Endothelial cell of umbilical vein (primary cell): ENCODE results near the gene DNAJC4. TPM values are rescaled to one million over a fixed set of nuclear protein-coding genes. Genes with fewer than 3 reads are reported as not detected.

Experiments used
- BruUV-seq: library from RNA; stranded (reverse); fragments of 400-500 nt; replicated peaks from 2 replicates; lab custom pipeline; 2021; lab: Mats Ljungman, UMichigan
- CTCF ChIA-PET: fragments of 300-600, 350-600 bp; sonication (Branson Sonifier 250); formaldehyde crosslinking; loops from one replicate; lab custom pipeline; 2021; ENCODE audit warnings: antibody characterized with exemption, inconsistent platforms; lab: Charles Lee
- POLR2A ChIA-PET: fragments of 300-600, 350-600 bp; sonication (Branson Sonifier 250); formaldehyde crosslinking; loops from one replicate; lab custom pipeline; 2021; ENCODE audit warnings: antibody characterized with exemption, inconsistent platforms; lab: Charles Lee
- DNase-seq: peaks from one replicate; pipeline ENCODE4 v3.0.0-alpha.2; 2011; ENCODE audit warnings: low read depth, low spot score
- FAIRE-seq: peaks from 2 replicates; lab custom pipeline; 2011; peaks lifted over from hg19 to GRCh38; lab: Jason Lieb, UNC
- H2AFZ ChIP-seq: 2 replicates; pipeline ENCODE4 v1.6.0; 2012; ENCODE audit warnings: low read depth, low read length, control low read depth, inconsistent platforms
- H3K27ac ChIP-seq: 2 replicates; pipeline ENCODE4 v1.5.1; 2011; ENCODE audit warnings: low read depth, mild to moderate bottlenecking, control low read depth, low read length, moderate library complexity; ENCODE audit not compliant: insufficient read depth
- H3K27me3 ChIP-seq, 2 experiments: 2 replicates each; pipeline versions ENCODE4 v1.6.0 to v1.6.1; 2011; ENCODE audit warnings: low read length in 2 of 2, mixed read lengths in 1 of 2; ENCODE audit not compliant: control insufficient read depth in 2 of 2, insufficient read depth in 2 of 2
- H3K36me3 ChIP-seq, 2 experiments: 2 replicates in 1 of 2; 3 replicates in 1 of 2; pipeline ENCODE4 v1.5.1; 2011; ENCODE audit warnings: low read length in 2 of 2, mild to moderate bottlenecking in 1 of 2, moderate library complexity in 1 of 2; ENCODE audit not compliant: control insufficient read depth in 2 of 2, insufficient read depth in 2 of 2; ENCODE audit errors: extremely low read depth in 1 of 2
- H3K4me1 ChIP-seq: 3 replicates; pipeline ENCODE4 v1.5.1; 2011; ENCODE audit warnings: mild to moderate bottlenecking, low read length; ENCODE audit not compliant: control insufficient read depth, insufficient read depth; ENCODE audit errors: extremely low read depth
- H3K4me2 ChIP-seq: 2 replicates; pipeline ENCODE4 v1.6.1; 2011; ENCODE audit warnings: low read length, control low read depth, mixed read lengths; ENCODE audit not compliant: insufficient read depth
- H3K4me3 ChIP-seq, 3 experiments: fragments of 200-600 bp in 1 of 3; sonication (generic), shearing (Covaris generic) in 1 of 3; replicated peaks in 1 of 3; 2 replicates each; pipeline ENCODE4 v1.5.1; 2011 to 2016; ENCODE audit warnings: control low read depth in 3 of 3, low read length in 3 of 3, mild to moderate bottlenecking in 2 of 3, inconsistent platforms in 1 of 3, low read depth in 1 of 3, moderate library complexity in 1 of 3; ENCODE audit not compliant: insufficient read depth in 1 of 3
- H3K79me2 ChIP-seq: 2 replicates; pipeline ENCODE4 v1.6.0; 2012; ENCODE audit warnings: low read length, inconsistent platforms; ENCODE audit not compliant: control insufficient read depth, insufficient read depth
- H3K9ac ChIP-seq: replicated peaks from 2 replicates; pipeline ENCODE3; 2011; ENCODE audit warnings: low read length, control low read depth; ENCODE audit not compliant: insufficient read depth; ENCODE audit errors: extremely low read depth
- H3K9me1 ChIP-seq: replicated peaks from 3 replicates; pipeline ENCODE4 v1.6.0; 2011; ENCODE audit warnings: mild to moderate bottlenecking, low read length; ENCODE audit not compliant: control insufficient read depth, insufficient read depth; ENCODE audit errors: extremely low read depth
- H3K9me3 ChIP-seq: replicated peaks from 2 replicates; pipeline ENCODE4 v1.5.1; 2012; ENCODE audit warnings: low read length, inconsistent platforms; ENCODE audit not compliant: control insufficient read depth, insufficient read depth
- H4K20me1 ChIP-seq: replicated peaks from 2 replicates; pipeline ENCODE3; 2011; ENCODE audit warnings: mild to moderate bottlenecking, low read length; ENCODE audit not compliant: control insufficient read depth, insufficient read depth; ENCODE audit errors: extremely low read depth
- CTCF ChIP-seq, 2 donors: IDR thresholded peaks; 1 replicate in 1 of 2; 2 replicates in 1 of 2; pipeline ENCODE4 v1.5.1; 2011; ENCODE audit warnings: low read length in 2 of 2, mild to moderate bottlenecking in 2 of 2, moderate library complexity in 2 of 2, control low read depth in 1 of 2, inconsistent platforms in 1 of 2, low read depth in 1 of 2; ENCODE audit not compliant: insufficient read depth in 1 of 2; ENCODE audit errors: extremely low read depth in 1 of 2
- EZH2 ChIP-seq: IDR thresholded peaks from 2 replicates; pipeline ENCODE4 v1.6.1; 2012; ENCODE audit warnings: borderline replicate concordance, low read depth, mild to moderate bottlenecking, moderate library complexity, low read length, inconsistent platforms; ENCODE audit not compliant: severe bottlenecking
- FOS ChIP-seq: IDR thresholded peaks from 2 replicates; pipeline ENCODE4 v1.6.1; 2011; ENCODE audit warnings: mild to moderate bottlenecking, low read length, moderate library complexity, borderline replicate concordance; ENCODE audit not compliant: insufficient read depth
- GATA2 ChIP-seq: IDR thresholded peaks from 2 replicates; pipeline ENCODE4 v1.7.0; 2011; ENCODE audit warnings: low read depth, mild to moderate bottlenecking, moderate library complexity, mixed read lengths, low read length; ENCODE audit not compliant: insufficient read length, insufficient read depth
- JUN ChIP-seq: IDR thresholded peaks from 2 replicates; pipeline ENCODE4 v1.6.1; 2011; ENCODE audit warnings: borderline replicate concordance, low read depth; ENCODE audit not compliant: insufficient read length, insufficient read depth
- MAX ChIP-seq: IDR thresholded peaks from 2 replicates; pipeline ENCODE4 v1.6.1; 2011; ENCODE audit not compliant: insufficient read depth, insufficient read length
- MYC ChIP-seq: IDR thresholded peaks from one replicate; pipeline ENCODE4 v1.6.1; 2011; ENCODE audit warnings: mild to moderate bottlenecking, low read depth, low read length
- POLR2A ChIP-seq: IDR thresholded peaks from 2 replicates; pipeline ENCODE4 v1.6.1; 2012; ENCODE audit warnings: low read depth, mild to moderate bottlenecking, control low read depth, low read length
- POLR2AphosphoS5 ChIP-seq: IDR thresholded peaks from 2 replicates; pipeline ENCODE4 v1.6.1; 2012; ENCODE audit warnings: low read depth, mild to moderate bottlenecking, control low read depth, low read length, moderate library complexity; ENCODE audit not compliant: insufficient read depth
- dilution Hi-C: fragments of 300-500 bp; cut with MboI; formaldehyde crosslinking; loops from one replicate; pipeline ENCODE4 v1.15.0; 2019; ENCODE audit warnings: low sequenced_read_pairs; ENCODE audit not compliant: extremely low pct_ligation_motif_present
- intact Hi-C: fragments of 100-400 bp; cut with micrococcal nuclease; formaldehyde crosslinking; loops from one replicate; pipeline ENCODE4 v1.10.0; 2022
- polyA plus RNA-seq, 4 experiments: library from polyadenylated mRNA; depleted of rRNA in 3 of 4; stranded (reverse) in 3 of 4; unstranded in 1 of 4; fragments of >200 nt; gene quantifications; 2 replicates each; pipeline versions ENCODE4 v1.2.1 to v1.2.3, GENCODE V29; 2011 to 2012; ENCODE audit warnings: missing spikeins in 1 of 4
- total RNA-seq: library from RNA; stranded (reverse); gene quantifications from 2 replicates; pipeline ENCODE4 v1.2.3, GENCODE V29; 2021

DNAJC4 gene
- total and polyA plus RNA-seq, 2 donors (not counting 3 experiments of a cell fraction or from before 2014, with no cell fraction given): 23.5 to 41.2 TPM

- no peaks in the 10 kb centered on the region for H3K27me3 ChIP-seq
- peaks cover 15 to 38% of the 10 kb centered on the region in 2 experiments for H3K36me3 ChIP-seq
- intact Hi-C loops (no loop called here), dilution Hi-C loops (no loop called here)
- H3K9ac ChIP-seq: no peak overlapping the region
- H3K9me1 ChIP-seq: no peaks in the 10 kb centered on the region
- no peaks in the 10 kb centered on the region for H3K9me3 ChIP-seq
- H3K4me2 ChIP-seq: no peak overlapping the region
- no peak overlapping the region for H2AFZ ChIP-seq
- H3K27ac ChIP-seq: no peak overlapping the region
- FAIRE-seq (no peak), DNase-seq (no peak)
- no peak for TF ChIP-seq GATA2
- no peak for TF ChIP-seq FOS
- no peak for TF ChIP-seq EZH2
- no peak for TF ChIP-seq CTCF (IDR thresholded peaks at IDR 0.05; ENCODE audit: extremely low read depth in 1 of 2, insufficient read depth in 1 of 2, low read depth in 1 of 2, low read length in 2 of 2)
- no peak for TF ChIP-seq MAX
- no peak for TF ChIP-seq POLR2A
- no peak for TF ChIP-seq MYC
- TF ChIP-seq POLR2AphosphoS5: no peak
- TF ChIP-seq JUN: no peak
- BruUV-seq: no TSS peak
- H3K79me2 ChIP-seq: peaks cover 32% of the 10 kb centered on the region
- peaks cover 14% of the 10 kb centered on the region for H3K4me1 ChIP-seq
- no peak overlapping the region for H3K4me3 ChIP-seq
- no peaks in the 10 kb centered on the region for H4K20me1 ChIP-seq
- POLR2A ChIA-PET: no interaction called here
- CTCF ChIA-PET: interaction anchor here (0.9 to 1.5 kb wide), 3 partner anchors 13 to 52 kb away, joined by 4 to 5 read pairs (median 4); no protein-coding TSS in a partner anchor
These were observed 26.0 kb downstream of the DNAJC4 start for GRCh38 chr11:64256300-64256699.
